ENCODE measurements around the gene CPA4.

DNA sequence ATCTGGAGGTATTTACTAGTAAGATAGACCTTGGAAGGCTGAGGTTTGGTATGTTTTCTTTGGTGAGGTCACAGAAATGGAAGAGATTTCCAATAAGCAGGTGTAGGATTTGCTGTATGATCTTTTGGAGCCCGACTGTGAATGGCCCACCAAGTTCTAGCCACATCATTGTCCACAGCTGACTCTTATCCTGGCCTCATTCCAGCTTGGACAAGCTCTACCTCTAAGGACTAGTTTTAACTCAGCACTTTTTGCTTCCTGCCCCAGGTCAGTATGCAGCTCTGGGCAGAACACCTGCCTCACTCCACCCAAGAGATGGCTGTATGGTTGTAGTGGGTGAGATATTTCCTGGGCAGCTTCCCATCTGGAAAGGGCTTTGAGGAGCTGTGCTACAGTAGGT lies 6.1 kb upstream of the CPA4 start:
- TF ChIP-seq, protein P1, sequence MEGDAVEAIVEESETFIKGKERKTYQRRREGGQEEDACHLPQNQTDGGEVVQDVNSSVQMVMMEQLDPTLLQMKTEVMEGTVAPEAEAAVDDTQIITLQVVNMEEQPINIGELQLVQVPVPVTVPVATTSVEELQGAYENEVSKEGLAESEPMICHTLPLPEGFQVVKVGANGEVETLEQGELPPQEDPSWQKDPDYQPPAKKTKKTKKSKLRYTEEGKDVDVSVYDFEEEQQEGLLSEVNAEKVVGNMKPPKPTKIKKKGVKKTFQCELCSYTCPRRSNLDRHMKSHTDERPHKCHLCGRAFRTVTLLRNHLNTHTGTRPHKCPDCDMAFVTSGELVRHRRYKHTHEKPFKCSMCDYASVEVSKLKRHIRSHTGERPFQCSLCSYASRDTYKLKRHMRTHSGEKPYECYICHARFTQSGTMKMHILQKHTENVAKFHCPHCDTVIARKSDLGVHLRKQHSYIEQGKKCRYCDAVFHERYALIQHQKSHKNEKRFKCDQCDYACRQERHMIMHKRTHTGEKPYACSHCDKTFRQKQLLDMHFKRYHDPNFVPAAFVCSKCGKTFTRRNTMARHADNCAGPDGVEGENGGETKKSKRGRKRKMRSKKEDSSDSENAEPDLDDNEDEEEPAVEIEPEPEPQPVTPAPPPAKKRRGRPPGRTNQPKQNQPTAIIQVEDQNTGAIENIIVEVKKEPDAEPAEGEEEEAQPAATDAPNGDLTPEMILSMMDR (IDR thresholded peaks at IDR 0.05) = no peak
- TF ChIP-seq POLR2A (IDR thresholded peaks at IDR 0.05) = no peak

All from Peyer's patch (tissue), 4 donors.